Kidney epithelial cell (primary cell): Measurements from ENCODE around the gene ZNF823. TPM values are rescaled to one million over a fixed set of nuclear protein-coding genes. Genes with fewer than 3 reads are reported as not detected.

Experiments
- DNase-seq: peaks from one replicate; pipeline ENCODE4 v3.0.0-alpha.2; 2010; ENCODE audit warnings: low read depth
- H3K27me3 ChIP-seq: 2 replicates; pipeline ENCODE4 v1.6.0; 2011; ENCODE audit warnings: low read length; ENCODE audit not compliant: control insufficient read depth, insufficient read depth
- H3K36me3 ChIP-seq: 2 replicates; pipeline ENCODE4 v1.5.1; 2011; ENCODE audit warnings: low read length; ENCODE audit not compliant: control insufficient read depth, insufficient read depth
- H3K4me3 ChIP-seq: 2 replicates; pipeline ENCODE4 v1.5.1; 2011; ENCODE audit warnings: low read depth, mild to moderate bottlenecking, control low read depth, low read length
- CTCF ChIP-seq: IDR thresholded peaks from 2 replicates; pipeline ENCODE4 v1.5.1; 2011; ENCODE audit warnings: mild to moderate bottlenecking, moderate library complexity, low read length, control low read depth, inconsistent platforms; ENCODE audit not compliant: insufficient read depth, poor library complexity, severe bottlenecking
- total RNA-seq: library from RNA; depleted of rRNA; stranded (reverse); fragments of >200 nt; gene quantifications from 2 replicates; pipeline ENCODE4 v1.2.3, GENCODE V29; 2015

The ZNF823 gene
- total RNA-seq: 4.0 and 6.0 TPM in 2 replicates

- no peaks in the 10 kb centered on the region for H3K36me3 ChIP-seq
Measured at GRCh38 chr19:11738746-11739620, at the start of gene ZNF823. Gene ZNF823 (minus strand): TSS chr19:11738946. CDS start chr19:11738819, 127 bp downstream.

GRCh38 chr19:11787536-11787935, 48.8 kb upstream of the ZNF823 start:
- Histone ChIP-seq H3K27me3 (no peaks in the 10 kb centered on the region), H3K36me3 (no peaks in the 10 kb centered on the region), H3K4me3 (no peak overlapping the region)
- TF ChIP-seq CTCF: no peak
- no peak for DNase-seq

More at GRCh38 chr19:11738746-11739620, at the start of gene ZNF823:
- H3K4me3 ChIP-seq: peak within 1 kb of the TSS; percentile 84
- DNase-seq: peak; percentile 93
- H3K27me3 ChIP-seq: no peaks in the 10 kb centered on the region
- no peak for TF ChIP-seq CTCF

GRCh38 chr19:11784356-11784755, 45.6 kb upstream of the ZNF823 start:
- TF ChIP-seq CTCF: no peak
- no peaks in the 10 kb centered on the region for H3K27me3 ChIP-seq
- H3K36me3 ChIP-seq: peaks cover 3% of the 10 kb centered on the region
- no peak overlapping the region for H3K4me3 ChIP-seq
- DNase-seq: no peak

GRCh38 chr19:11783767-11784166, 45.0 kb upstream of the ZNF823 start:
- no peaks in the 10 kb centered on the region for H3K27me3 ChIP-seq
- H3K4me3 ChIP-seq: no peak overlapping the region
- peaks cover 3% of the 10 kb centered on the region for H3K36me3 ChIP-seq
- DNase-seq: no peak
- no peak for TF ChIP-seq CTCF

- DNase-seq: no peak
- no peak for TF ChIP-seq CTCF
- no peak overlapping the region for H3K4me3 ChIP-seq
- no peaks in the 10 kb centered on the region for H3K27me3 ChIP-seq
- H3K36me3 ChIP-seq: peaks cover 3% of the 10 kb centered on the region
Measured at GRCh38 chr19:11781295-11782057, 42.7 kb upstream of the ZNF823 start.
